GM18907 (cell line): Measurements from ENCODE around the gene ONECUT2.
A peak's percentile ranks its signal among the peaks of the same experiment; 100 is the strongest.
"Not testable (repeated sequence)": the region's sequence is repeated elsewhere in the genome, so short reads cannot be mapped to it uniquely, and the experiment has no call there.

Experiments used
- ATAC-seq: cut with Tn5 transposase; IDR thresholded peaks from one replicate; pipeline ENCODE4 v1.9.1; 2021; ENCODE audit warnings: mild to moderate bottlenecking, moderate library complexity; ENCODE audit not compliant: unreplicated experiment

ONECUT2 gene

DNA sequence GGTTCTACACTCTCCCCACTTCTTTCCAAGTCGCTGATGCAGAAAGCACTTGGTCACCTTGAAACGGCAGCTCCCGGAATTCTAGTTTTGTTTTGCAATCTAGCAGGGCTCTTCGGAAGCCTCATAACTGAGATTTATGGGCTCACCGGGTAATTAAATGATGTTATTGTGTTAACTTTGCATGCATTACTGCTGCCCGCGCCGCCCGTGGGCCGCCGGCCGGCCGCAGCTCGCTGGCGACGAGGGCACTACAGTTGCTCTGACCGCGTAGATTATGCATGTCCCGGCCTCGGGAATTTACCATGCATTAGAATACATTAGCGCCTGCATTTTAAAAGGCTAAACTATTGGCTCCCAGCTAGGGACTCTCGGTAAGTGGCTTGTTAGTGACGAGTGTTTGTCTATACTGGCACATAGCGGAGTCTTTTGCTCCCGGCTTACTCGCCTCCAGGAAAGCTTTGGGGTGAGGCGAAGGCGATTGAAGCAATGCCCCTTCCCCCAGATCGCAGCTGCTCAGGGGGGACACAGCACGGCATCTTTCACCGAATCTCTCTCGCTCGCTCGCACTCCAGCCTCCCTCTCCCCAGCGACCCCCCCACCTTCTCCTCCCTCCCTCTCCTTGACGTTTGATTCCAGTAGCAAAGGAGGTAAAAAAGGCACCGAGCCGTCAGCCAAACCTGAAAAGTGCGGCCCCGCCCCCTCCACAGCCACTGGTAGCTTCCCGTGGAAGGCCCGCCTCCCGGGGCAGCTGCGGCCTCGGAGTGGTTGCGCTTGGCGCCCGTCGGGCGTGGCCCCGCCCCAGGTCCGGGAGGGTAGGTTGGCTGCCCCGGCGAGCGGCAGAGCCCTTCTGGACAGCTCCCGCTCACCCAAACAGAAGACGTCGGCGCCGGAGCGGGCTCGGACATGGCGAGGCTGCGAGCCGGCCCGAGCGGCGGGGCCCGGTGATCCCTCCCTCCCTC is at the start of gene ONECUT2:
ONECUT2 (plus strand) TSS at position 839 of the 959 bp plus-strand sequence. CDS start 343 bp downstream, outside the sequence.
- ATAC-seq = peak; percentile 79

GRCh38 chr18:57389271-57389670 is 45.9 kb upstream of the ONECUT2 start:
- no peak for ATAC-seq

DNA sequence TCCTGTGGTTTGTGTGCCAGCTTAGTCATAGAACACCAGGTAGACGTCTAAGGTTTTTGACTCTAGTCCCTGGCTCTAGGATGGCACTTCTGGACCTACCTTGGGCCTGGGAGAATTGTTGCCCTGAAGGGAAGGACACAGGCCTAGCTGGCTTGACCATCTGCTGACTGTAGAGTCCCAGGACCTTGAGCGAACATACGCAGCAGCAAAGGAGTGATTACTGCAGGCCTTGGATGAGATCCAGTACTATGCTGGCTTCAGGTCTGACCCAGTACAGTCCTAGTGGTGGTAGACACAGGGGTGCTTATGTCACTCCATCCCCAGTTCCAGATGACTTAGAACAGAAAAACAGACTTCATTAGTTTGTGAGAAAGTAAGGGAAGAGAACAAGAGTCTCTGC is 45.1 kb upstream of the ONECUT2 start:
- ATAC-seq = no peak

GRCh38 chr18:57394749-57395148 is 40.4 kb upstream of the ONECUT2 start:
- ATAC-seq = not testable (repeated sequence)

GRCh38 chr18:57396831-57397230 is 38.3 kb upstream of the ONECUT2 start:
- ATAC-seq = not testable (repeated sequence)

DNA sequence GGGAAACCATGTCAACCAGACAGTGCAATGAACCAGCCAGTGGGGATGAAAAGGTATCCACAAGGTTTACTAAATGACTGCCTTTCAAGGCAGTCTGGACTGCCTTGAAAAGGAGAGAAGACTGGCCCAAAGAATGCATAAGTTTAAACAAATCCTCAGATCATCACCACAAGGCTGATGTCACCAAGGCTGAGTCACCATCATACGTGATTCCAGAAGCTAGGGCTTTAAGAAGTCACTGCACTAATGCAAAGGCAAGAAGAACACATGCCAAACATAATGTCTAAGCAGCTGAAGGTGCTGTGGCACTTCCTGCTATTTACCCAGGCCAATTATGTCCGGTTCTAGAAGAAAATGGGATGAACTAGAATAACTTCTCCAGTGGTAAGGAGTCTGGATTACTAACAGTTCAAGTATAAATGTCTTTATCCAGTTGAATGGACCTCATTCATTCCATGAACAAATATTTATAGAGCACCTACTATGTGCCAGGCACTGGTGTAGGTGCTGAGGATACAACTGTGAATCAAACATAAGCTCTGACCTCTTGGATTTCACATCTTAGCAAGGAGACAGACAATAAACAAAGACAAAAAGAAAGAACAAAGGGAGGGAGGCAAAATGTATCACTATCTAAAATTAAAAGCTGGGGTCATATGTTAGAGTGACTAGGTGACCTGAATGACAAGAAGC is 37.6 kb upstream of the ONECUT2 start:
- ATAC-seq = no peak

DNA sequence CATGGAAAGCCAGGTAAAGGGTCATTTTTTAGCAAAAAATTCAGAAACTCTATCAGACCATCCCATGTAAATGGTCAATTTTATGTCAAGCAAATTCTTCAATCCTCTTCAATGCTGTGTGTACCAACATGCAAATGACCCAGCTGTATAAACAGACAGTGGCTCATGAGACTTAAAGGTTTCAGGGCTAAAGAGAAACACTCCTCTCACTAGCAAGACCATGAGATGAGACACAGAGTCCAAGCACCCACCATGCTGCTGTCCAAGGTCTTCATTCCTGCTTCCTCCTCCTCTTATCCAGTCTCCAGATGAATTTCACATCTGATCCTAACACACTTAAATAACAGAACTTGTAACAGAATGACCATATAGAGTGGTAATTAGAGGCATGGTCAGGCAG is 30.8 kb upstream of the ONECUT2 start:
- no peak for ATAC-seq

DNA sequence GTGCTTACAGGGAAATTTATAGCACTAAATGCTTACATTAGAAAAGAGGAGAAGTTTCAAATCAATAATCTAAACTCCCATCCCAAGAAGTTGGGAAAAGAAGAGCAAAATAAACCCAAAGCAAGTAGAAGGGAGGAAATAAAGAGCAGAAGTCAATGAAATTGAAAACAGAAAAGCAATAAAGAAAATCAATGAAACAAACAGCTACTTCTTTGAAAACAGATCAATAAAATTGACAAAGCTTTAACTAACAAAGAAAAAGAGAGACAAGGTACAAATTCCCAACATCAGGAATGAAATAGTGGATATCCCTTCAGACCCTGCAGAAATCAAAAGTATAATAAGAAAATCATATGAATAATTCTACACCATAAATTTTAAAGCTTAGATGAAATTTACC is 25.5 kb upstream of the ONECUT2 start:
- no peak for ATAC-seq

DNA sequence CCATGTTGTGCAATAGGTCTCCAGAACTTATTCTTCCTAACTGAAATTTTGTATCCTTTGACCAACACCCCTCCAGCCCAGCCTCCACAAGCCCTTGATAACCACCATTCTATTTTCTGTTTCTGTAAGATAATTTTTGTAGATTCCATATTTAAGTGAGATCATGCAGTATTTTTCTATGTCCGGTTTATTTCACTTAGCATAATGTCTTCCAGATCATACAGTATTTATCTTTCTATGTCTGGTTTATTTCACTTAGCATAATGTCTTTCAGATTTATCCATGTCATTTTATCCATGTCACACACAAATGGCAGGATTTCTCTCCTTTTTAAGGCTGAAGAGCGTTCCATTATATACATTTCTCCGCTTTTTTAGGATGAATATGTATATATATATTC is 24.4 kb upstream of the ONECUT2 start:
- no peak for ATAC-seq

GRCh38 chr18:57416542-57416941 is 18.6 kb upstream of the ONECUT2 start:
- no peak for ATAC-seq

GRCh38 chr18:57422313-57422872 is 12.8 kb upstream of the ONECUT2 start:
- no peak for ATAC-seq

DNA sequence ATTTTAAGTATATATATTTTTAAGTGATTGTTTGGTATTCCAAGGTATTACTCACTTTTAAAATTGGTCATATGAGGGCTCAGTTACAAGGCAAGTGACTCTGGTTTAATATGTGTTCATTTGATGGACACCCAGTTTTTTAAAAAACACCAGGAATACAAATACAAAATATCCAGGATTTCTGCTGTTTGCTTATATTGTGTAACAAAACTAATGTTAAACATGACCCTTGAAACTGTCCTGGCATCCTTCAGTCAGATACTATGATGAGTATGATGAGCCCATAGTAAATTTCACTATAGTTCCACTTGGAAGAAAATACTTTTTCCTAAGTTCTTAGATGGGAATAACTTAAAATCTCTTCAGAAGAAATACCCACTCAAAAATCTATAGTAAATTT is 11.4 kb upstream of the ONECUT2 start:
- ATAC-seq = no peak

DNA sequence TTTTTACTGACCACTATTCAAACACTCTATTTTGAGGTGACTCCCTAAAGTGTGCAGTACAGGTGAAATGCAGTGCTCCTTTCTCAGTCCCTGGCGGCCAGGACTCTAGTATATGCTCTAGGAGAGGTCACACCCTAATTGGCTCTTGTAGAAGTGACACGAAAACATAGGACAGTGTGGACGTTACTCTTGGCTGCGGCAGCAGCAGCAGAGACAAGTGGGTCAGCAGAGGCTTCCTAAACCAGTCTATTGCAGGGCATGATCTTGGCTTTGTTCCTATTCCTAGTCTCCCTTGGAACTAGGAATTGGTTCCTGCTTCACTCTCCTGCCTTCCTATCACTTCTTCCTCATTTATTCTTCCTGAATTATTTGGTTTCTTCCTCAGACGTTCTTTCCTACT is 10.1 kb upstream of the ONECUT2 start:
- no peak for ATAC-seq

DNA sequence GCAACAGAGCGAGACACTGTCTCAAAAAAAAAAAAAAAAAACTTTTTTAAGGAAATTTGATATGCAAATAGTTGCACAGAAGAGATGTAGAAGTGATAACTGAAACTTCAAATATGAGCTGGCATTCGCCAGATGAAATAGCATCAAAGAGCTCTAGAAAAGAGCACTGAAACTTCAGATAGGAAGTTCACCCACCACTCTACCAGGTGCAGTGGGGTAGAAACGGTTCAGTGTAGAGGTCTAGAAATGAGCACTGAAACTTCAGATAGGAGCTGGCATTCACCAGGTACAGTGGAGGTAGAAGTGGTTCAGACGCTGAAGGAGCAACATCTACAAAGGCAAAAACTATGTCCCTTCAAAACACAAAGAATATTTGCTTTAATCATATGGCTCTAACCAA is 9.0 kb upstream of the ONECUT2 start:
- ATAC-seq = peak; percentile 46

- no peak for ATAC-seq
Measured at GRCh38 chr18:57427429-57428201, 7.6 kb upstream of the ONECUT2 start.

DNA sequence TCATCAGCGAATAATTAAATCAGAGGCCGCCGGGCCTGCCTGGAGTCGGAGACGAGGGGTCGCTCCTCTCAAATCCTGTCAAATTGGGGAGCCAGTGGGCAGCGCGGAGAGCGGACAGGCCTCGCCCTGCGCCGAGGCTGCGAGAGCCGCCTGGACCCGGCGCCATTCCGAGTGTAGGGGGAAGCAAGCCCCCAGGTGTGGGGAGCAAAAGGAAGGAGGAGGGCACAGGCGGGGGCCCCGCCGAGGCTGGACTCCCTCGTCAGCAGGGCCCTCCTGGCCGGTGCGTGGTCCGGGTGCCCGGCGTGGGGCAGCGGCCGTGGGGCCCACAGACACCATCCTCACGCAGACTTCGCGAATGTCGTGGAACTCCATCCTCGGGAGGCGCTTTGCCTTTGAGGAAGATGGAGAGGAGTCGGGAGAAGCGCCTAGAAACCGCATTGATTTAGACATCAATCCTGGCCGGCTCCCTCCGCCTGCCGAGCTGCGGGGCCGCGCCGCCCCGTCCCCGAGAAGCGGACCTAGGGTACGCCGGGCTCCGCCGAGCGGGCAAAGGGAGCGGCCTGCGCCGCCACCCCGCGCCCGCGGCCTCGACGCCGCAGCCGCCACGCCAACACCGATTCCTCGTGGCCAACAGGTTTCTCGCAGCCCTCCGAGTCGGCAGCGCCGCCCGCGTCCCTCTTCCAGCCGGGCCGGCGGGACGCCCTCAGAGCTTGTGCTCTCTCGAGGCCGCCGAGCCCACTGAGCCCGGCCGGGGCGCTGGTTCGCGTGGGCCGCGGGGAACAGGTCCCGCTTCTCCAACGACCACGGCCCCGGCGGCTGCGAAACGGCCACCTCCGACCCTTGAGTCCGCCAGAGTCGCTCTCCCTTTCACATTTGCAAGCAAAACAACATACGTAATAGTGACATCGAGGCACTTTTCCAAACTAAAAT is 6.7 kb upstream of the ONECUT2 start:
- no peak for ATAC-seq

DNA sequence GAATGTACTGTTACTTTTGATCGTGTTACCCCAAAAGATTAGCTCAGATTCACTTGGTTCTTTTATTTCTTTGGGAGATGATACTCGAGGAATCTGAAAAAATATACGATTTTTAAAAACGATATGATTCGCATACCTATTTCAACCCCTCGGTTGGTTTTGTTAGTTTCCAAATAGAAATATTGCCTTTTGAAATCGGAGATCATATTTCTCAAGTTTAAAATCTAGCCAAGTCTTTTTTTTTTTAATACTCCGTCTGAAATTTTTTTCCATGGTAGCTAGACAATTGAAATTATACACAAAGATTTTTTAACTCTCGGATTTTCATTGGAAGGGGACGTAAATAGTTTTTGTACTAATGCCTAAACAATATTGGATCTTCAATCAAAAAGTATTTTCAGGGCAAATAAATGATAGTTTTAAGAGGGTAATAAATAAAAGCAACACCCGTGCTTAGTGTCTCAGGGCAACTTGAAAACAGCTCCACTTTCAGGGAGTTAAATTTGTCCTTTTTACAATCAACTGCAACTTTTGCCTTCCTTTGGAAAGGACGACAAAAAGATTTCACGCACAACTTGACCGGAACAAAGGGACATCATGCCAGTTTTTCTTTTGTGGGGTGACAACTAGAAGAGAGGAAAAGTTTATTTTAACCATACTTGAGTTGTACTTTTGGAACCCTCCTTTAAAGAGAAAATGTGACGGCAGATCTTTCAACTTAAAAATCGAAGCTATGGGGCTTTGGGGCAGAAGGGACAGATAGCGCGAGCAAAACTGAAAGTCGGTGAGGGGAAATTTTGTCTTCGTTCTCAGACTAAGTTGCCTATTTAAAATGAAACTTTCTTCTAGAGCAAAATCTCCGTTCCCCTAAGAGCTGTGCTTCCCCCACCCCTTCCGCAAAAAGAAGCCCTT is 5.8 kb upstream of the ONECUT2 start:
- no peak for ATAC-seq

- ATAC-seq = no peak
Measured at GRCh38 chr18:57430079-57431001, 4.8 kb upstream of the ONECUT2 start.
